GM04504 (cell line): Measurements from ENCODE around the gene VEGFD.

ENCODE experiments used
- DNase-seq: peaks from one replicate; pipeline ENCODE4 v3.0.0-alpha.2; 2012; ENCODE audit warnings: low read depth

The VEGFD gene

GRCh38 chrX:15299941-15300851 lies 84.0 kb downstream of the VEGFD start:
- no peak for DNase-seq

- DNase-seq: no peak
Observed at GRCh38 chrX:15298780-15299179, 85.4 kb downstream of the VEGFD start.

GRCh38 chrX:15298201-15298600 lies 86.0 kb downstream of the VEGFD start:
- DNase-seq: no peak
